Kidney epithelial cell (primary cell): ENCODE data around the gene YPEL2. TPM values are rescaled to one million over a fixed set of nuclear protein-coding genes. Genes with fewer than 3 reads are reported as not detected.
"Not testable (repeated sequence)": the region's sequence is repeated elsewhere in the genome, so short reads cannot be mapped to it uniquely, and the experiment has no call there.

Experiments
- DNase-seq: peaks from one replicate; pipeline ENCODE4 v3.0.0-alpha.2; 2010; ENCODE audit warnings: low read depth
- H3K27me3 ChIP-seq: 2 replicates; pipeline ENCODE4 v1.6.0; 2011; ENCODE audit warnings: low read length; ENCODE audit not compliant: control insufficient read depth, insufficient read depth
- H3K36me3 ChIP-seq: 2 replicates; pipeline ENCODE4 v1.5.1; 2011; ENCODE audit warnings: low read length; ENCODE audit not compliant: control insufficient read depth, insufficient read depth
- H3K4me3 ChIP-seq: 2 replicates; pipeline ENCODE4 v1.5.1; 2011; ENCODE audit warnings: low read depth, mild to moderate bottlenecking, control low read depth, low read length
- CTCF ChIP-seq: IDR thresholded peaks from 2 replicates; pipeline ENCODE4 v1.5.1; 2011; ENCODE audit warnings: mild to moderate bottlenecking, moderate library complexity, low read length, control low read depth, inconsistent platforms; ENCODE audit not compliant: insufficient read depth, poor library complexity, severe bottlenecking
- total RNA-seq: library from RNA; depleted of rRNA; stranded (reverse); fragments of >200 nt; gene quantifications from 2 replicates; pipeline ENCODE4 v1.2.3, GENCODE V29; 2015

Gene YPEL2
- total RNA-seq = 9.4 and 16.8 TPM in 2 replicates

- no peak for TF ChIP-seq CTCF
Observed at GRCh38 chr17:59331129-59331928, at the start of gene YPEL2. YPEL2 (plus strand) TSS chr17:59331655; CDS start chr17:59353410, 21,755 bp downstream.

GRCh38 chr17:59284317-59284716, 47.1 kb upstream of the YPEL2 start:
- Histone ChIP-seq H3K27me3 (no peaks in the 10 kb centered on the region), H3K4me3 (no peak overlapping the region), H3K36me3 (no peaks in the 10 kb centered on the region)
- no peak for TF ChIP-seq CTCF
- no peak for DNase-seq

More at GRCh38 chr17:59331129-59331928, at the start of gene YPEL2:
- H3K27me3 ChIP-seq = no peaks in the 10 kb centered on the region
- DNase-seq = peak; percentile 67
- no peaks in the 10 kb centered on the region for H3K36me3 ChIP-seq
- H3K4me3 ChIP-seq = peak within 1 kb of the TSS; percentile 93

- no peak for TF ChIP-seq CTCF
- no peak for DNase-seq
- H3K36me3 ChIP-seq = no peaks in the 10 kb centered on the region
- H3K27me3 ChIP-seq = no peaks in the 10 kb centered on the region
- H3K4me3 ChIP-seq = no peak overlapping the region
Observed at GRCh38 chr17:59287452-59287851, 44.0 kb upstream of the YPEL2 start.

- DNase-seq = no peak
- no peaks in the 10 kb centered on the region for H3K36me3 ChIP-seq
- no peak overlapping the region for H3K4me3 ChIP-seq
- TF ChIP-seq CTCF = no peak
- H3K27me3 ChIP-seq = no peaks in the 10 kb centered on the region
Observed at GRCh38 chr17:59287891-59288290, 43.6 kb upstream of the YPEL2 start.

- DNase-seq = no peak
- H3K4me3 ChIP-seq = no peak overlapping the region
- no peaks in the 10 kb centered on the region for H3K36me3 ChIP-seq
- no peak for TF ChIP-seq CTCF
- no peaks in the 10 kb centered on the region for H3K27me3 ChIP-seq
Observed at GRCh38 chr17:59289981-59290301, 41.5 kb upstream of the YPEL2 start.

- not testable (repeated sequence) for H3K36me3 ChIP-seq, H3K27me3 ChIP-seq, DNase-seq, H3K4me3 ChIP-seq
Observed at GRCh38 chr17:59290302-59290998, 41.0 kb upstream of the YPEL2 start.
